H4 (cell line): ENCODE data around the gene ORMDL1. TPM values are rescaled to one million over a fixed set of nuclear protein-coding genes. Genes with fewer than 3 reads are reported as not detected.

Source experiments
- DNase-seq: peaks from one replicate; pipeline ENCODE4 v3.0.0-alpha.2; 2015; ENCODE audit warnings: low spot score
- total RNA-seq: library from RNA; depleted of rRNA; stranded (reverse); fragments of >200 nt; shearing (Covaris generic); gene quantifications from 2 replicates; pipeline ENCODE4 v1.2.3, GENCODE V29; 2014; rRNA removed

The ORMDL1 gene
- total RNA-seq, result 84.6 and 91.4 TPM in 2 replicates

- DNase-seq, result peak; percentile 93
Measured at GRCh38 chr2:189783927-189784867, at the start of gene ORMDL1, which contains the start of gene PMS1. Gene ORMDL1 (minus strand): TSS chr2:189784339. CDS start chr2:189782595, 1,744 bp downstream. Gene PMS1 (plus strand): TSS chr2:189784450. CDS start chr2:189791810, 7,360 bp downstream.

GRCh38 chr2:189830510-189830909 lies 46.4 kb upstream of the ORMDL1 start:
- DNase-seq, result no peak

- DNase-seq, result no peak
Measured at GRCh38 chr2:189829102-189829833, 45.1 kb upstream of the ORMDL1 start.

- DNase-seq, result no peak
Measured at GRCh38 chr2:189826039-189826438, 41.9 kb upstream of the ORMDL1 start.

- no peak for DNase-seq
Measured at GRCh38 chr2:189824694-189825396, 40.7 kb upstream of the ORMDL1 start.

- DNase-seq, result peak; percentile 13
Measured at GRCh38 chr2:189821953-189822748, 38.0 kb upstream of the ORMDL1 start.

- no peak for DNase-seq
Measured at GRCh38 chr2:189819297-189819704, 35.2 kb upstream of the ORMDL1 start.

- DNase-seq, result no peak
Measured at GRCh38 chr2:189818249-189819038, 34.3 kb upstream of the ORMDL1 start.

GRCh38 chr2:189803431-189803830 lies 19.3 kb upstream of the ORMDL1 start:
- DNase-seq, result no peak

- DNase-seq, result no peak
Measured at GRCh38 chr2:189802396-189802912, 18.3 kb upstream of the ORMDL1 start.

GRCh38 chr2:189799531-189799930 lies 15.4 kb upstream of the ORMDL1 start:
- DNase-seq, result peak; percentile 6

GRCh38 chr2:189799030-189799331 lies 14.8 kb upstream of the ORMDL1 start:
- no peak for DNase-seq

- DNase-seq, result peak; percentile 42
Measured at GRCh38 chr2:189798312-189799029, 14.3 kb upstream of the ORMDL1 start.

- no peak for DNase-seq
Measured at GRCh38 chr2:189797902-189798301, 13.8 kb upstream of the ORMDL1 start.

GRCh38 chr2:189794310-189794709 lies 10.2 kb upstream of the ORMDL1 start:
- DNase-seq, result no peak

GRCh38 chr2:189791338-189792042 lies 7.4 kb upstream of the ORMDL1 start:
- DNase-seq, result no peak

- DNase-seq, result no peak
Measured at GRCh38 chr2:189783451-189783926, 650 bp downstream of the ORMDL1 start.

- no peak for DNase-seq
Measured at GRCh38 chr2:189782221-189782671, 1.9 kb downstream of the ORMDL1 start.

GRCh38 chr2:189772212-189772611 lies 11.9 kb downstream of the ORMDL1 start:
- no peak for DNase-seq
